Lower leg skin (tissue), 4 donors: ENCODE data around the gene PARVG. TPM values are rescaled to one million over a fixed set of nuclear protein-coding genes. Genes with fewer than 3 reads are reported as not detected.

Source experiments
- DNase-seq, 2 donors: peaks; one replicate each; pipeline ENCODE4 v3.0.0-alpha.2; 2019; ENCODE audit warnings: low spot score in 2 of 2
- H3K4me3 ChIP-seq: fragments of 200-600 bp; sonication (generic); 2 replicates; pipeline ENCODE4 v1.5.1; 2017; ENCODE audit warnings: mild to moderate bottlenecking, low read depth; ENCODE audit not compliant: poor library complexity, severe bottlenecking
- POLR2A ChIP-seq, 2 donors: fragments of 450-650 bp; IDR thresholded peaks; one replicate each; pipeline ENCODE4 v1.6.1; 2016 to 2017; ENCODE audit warnings: antibody characterized with exemption in 2 of 2, mild to moderate bottlenecking in 1 of 2, moderate library complexity in 1 of 2
- WGBS, 2 donors: methylation state at CpG; one replicate each; pipeline ENCODE4 v1.1.5; 2018; 5-methylcytosine and 5-hydroxymethylcytosine counted together
- intact Hi-C: fragments of 100-400 bp; cut with DNase I; formaldehyde crosslinking; loops from one replicate; pipeline ENCODE4 v1.15.0; 2023; ENCODE audit warnings: low total_unique reads
- total RNA-seq, 4 donors: library from RNA; depleted of rRNA; stranded (reverse); fragments of >200 nt; gene quantifications; one replicate each; pipeline ENCODE4 v1.1.0, GENCODE V29; 2016
- TF ChIP-seq, protein P1 (sequence below), 3 donors: fragments of 450-650 bp; IDR thresholded peaks; one replicate each; pipeline ENCODE4 v1.5.1; 2016; ENCODE audit warnings: antibody characterized with exemption in 3 of 3, mild to moderate bottlenecking in 3 of 3, moderate library complexity in 2 of 3

PARVG gene
- total RNA-seq, 4 donors from 2014 or later, result 2.0 to 11.1 (median 4.5) TPM

DNA sequence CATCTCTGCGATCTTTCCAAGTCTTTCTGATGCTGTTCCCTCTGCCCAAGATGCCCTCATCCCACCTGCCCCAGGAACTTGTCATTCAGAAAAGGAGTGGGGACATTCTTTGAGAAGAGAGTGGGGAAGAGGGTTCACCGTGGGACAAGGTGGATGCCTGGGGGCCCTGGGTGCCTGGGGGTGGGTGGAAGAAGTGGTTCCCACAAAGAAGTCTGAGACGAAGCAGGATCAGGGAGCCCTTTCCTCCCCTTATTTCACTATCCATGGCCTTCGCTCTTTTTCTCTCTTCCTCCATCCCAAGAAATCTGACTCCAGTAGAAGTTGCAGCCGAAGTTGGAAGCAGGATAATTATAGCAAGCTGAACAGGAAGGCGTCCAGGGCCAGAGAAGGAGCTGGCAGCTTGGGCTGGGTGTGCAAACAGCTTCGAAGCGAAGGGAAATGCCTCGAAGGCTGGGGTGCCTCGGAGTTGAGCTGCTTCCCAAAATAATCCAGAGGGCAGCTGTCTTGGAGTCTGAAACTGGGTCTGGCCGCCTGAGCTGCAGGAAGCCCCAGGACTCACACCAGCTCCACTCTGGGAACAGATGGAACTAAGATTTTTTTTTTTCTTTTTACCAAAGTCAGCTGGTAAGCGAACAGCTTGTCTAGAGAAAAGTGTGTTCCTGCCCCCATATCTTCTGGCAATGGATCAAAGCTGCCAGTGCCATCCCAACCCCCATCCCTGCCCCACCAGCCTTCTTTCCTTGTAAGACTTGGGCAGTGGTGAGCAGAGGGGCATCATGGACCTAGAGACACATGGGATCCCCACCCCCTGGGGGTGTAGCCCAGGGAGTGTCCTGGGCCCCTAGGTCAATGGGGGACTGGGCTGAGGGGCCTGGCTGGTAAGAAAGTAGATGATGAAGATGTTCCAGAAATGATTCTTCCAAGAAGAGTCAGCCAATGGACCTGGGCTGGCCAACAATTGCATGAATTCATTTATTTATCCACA lies 31.5 kb downstream of the PARVG start:
- intact Hi-C loops, result no loop called here
- H3K4me3 ChIP-seq, result no peak overlapping the region
- 24% methylated on average over 12 of the region's 12 CpGs for WGBS, 2 donors
- DNase-seq, result peak in 1 of 2 donors; percentile 85
- no peak for TF ChIP-seq POLR2A (IDR thresholded peaks at IDR 0.05)

DNA sequence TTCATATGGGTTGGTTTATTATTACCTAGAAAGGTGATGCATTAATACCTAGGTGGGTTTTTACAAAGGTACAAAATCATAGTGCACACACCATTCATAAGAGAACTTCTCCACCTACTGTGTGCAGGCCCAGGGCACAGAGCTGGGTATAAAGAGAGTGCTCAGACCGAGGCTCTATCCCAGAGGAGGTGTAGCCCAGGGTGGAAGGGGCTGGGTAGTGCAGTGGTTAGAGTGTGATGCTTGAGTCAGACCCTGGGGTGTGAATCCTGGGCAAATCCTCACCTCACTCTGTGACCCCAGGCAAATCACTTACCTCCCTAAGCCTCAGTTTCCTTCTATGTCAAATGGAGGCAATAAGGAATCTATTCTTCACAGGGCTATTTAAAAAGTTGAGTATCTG lies 32.2 kb downstream of the PARVG start:
- no peak for DNase-seq
- intact Hi-C loops, result no loop called here
- H3K4me3 ChIP-seq, result no peak overlapping the region
- 100% methylated on average over 1 of the region's 1 CpG for WGBS, 2 donors
- TF ChIP-seq POLR2A (IDR thresholded peaks at IDR 0.05), result no peak
- TF ChIP-seq, protein P1, sequence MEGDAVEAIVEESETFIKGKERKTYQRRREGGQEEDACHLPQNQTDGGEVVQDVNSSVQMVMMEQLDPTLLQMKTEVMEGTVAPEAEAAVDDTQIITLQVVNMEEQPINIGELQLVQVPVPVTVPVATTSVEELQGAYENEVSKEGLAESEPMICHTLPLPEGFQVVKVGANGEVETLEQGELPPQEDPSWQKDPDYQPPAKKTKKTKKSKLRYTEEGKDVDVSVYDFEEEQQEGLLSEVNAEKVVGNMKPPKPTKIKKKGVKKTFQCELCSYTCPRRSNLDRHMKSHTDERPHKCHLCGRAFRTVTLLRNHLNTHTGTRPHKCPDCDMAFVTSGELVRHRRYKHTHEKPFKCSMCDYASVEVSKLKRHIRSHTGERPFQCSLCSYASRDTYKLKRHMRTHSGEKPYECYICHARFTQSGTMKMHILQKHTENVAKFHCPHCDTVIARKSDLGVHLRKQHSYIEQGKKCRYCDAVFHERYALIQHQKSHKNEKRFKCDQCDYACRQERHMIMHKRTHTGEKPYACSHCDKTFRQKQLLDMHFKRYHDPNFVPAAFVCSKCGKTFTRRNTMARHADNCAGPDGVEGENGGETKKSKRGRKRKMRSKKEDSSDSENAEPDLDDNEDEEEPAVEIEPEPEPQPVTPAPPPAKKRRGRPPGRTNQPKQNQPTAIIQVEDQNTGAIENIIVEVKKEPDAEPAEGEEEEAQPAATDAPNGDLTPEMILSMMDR (IDR thresholded peaks at IDR 0.05), result no peak

DNA sequence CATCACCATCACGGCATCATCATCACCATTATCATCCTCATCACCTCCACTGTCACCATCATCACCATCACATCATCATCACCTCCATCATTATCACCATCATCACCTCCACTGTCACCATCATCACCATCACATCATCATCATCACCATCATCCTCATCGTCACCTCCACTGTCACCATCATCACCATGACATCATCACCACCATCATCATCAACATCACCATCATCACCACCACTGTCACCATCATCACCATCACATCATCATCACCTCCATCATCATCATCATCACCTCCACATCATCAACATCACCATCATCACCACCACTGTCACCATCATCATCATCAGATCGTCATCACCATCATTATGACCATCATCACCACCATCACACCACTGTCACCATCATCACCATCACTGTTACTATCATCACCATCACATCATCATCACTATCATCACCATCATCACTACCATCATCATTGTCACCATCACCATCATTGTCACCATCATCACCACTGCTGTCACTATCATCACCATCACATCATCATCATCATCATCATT lies 32.8 kb downstream of the PARVG start:
- WGBS, 2 donors, result 86% methylated on average over 3 of the region's 3 CpGs
- intact Hi-C loops, result no loop called here
- no peak for DNase-seq
- no peak for TF ChIP-seq POLR2A (IDR thresholded peaks at IDR 0.05)
- TF ChIP-seq, protein P1 (IDR thresholded peaks at IDR 0.05), result no peak
- H3K4me3 ChIP-seq, result no peak overlapping the region

DNA sequence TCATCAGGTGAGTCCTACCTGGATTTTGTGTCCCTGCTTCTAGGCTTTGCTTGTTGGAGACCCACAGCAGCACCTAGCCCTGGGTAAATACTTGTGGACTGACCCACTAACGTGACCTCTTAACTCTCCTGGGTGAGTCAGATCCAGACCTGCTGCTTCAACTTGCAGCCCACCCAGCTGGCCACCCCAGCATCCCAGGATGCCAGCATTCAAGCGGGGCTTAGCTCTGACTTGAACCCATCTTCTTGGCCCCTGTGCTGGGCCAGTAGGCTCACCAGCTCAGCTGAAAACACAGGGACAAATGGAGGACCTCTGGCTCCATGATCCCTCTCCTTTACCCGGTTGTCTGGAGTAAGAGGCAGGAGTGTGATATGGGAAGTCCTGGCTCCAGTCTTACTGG lies 33.5 kb downstream of the PARVG start:
- intact Hi-C loops, result no loop called here
- DNase-seq, result no peak
- TF ChIP-seq POLR2A (IDR thresholded peaks at IDR 0.05), result no peak
- TF ChIP-seq, protein P1 (IDR thresholded peaks at IDR 0.05), result no peak
- 93 to 94% methylated on average over 3 of the region's 3 CpGs for WGBS, 2 donors
- H3K4me3 ChIP-seq, result no peak overlapping the region

DNA sequence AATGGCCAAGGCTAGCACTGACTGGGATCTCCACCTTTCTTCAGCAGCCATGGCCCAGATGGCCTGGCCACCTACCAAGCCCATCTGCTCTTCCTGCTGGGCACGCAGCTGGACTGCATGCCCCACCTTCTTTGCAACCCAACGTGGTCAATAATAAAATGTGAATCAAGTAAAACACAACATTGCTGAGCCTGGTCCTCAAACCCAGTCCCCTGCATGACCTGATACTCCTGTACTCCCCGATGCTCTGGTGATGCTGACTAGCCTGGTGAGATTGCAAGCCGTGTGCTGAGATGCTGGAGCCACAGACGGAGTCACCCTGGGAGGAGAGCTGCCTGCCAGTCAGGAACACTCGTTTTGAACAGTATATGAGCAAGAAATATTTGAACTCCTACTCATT lies 34.0 kb downstream of the PARVG start:
- intact Hi-C loops, result no loop called here
- 86 to 87% methylated on average over 6 of the region's 6 CpGs for WGBS, 2 donors
- no peak overlapping the region for H3K4me3 ChIP-seq
- TF ChIP-seq, protein P1 (IDR thresholded peaks at IDR 0.05), result no peak
- no peak for TF ChIP-seq POLR2A (IDR thresholded peaks at IDR 0.05)
- no peak for DNase-seq

DNA sequence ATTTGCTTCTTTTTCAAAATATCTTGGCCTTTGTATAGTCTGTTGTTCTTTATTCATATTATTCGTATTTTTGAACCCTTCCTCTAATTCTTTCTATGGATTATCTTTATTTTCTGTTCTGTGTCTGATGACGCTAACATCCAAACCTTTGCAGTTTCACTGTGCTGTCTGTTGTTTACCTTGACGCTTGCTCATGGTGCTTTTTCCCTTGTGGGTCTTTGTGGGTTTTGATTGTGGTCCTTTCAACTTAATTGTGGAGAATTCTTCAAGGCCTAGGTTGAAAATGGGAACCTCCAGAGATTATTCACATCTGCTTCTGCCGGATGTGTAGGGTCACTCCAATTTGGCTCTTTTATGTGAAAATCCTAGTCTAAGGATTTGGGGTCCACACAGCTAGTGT lies 34.6 kb downstream of the PARVG start:
- no peak overlapping the region for H3K4me3 ChIP-seq
- no peak for TF ChIP-seq POLR2A (IDR thresholded peaks at IDR 0.05)
- TF ChIP-seq, protein P1 (IDR thresholded peaks at IDR 0.05), result no peak
- DNase-seq, result no peak
- WGBS, 2 donors, result 90 to 97% methylated on average over 4 of the region's 4 CpGs
- intact Hi-C loops, result no loop called here
